Panc1 (cell line): ENCODE measurements around the gene DONSON. TPM values are rescaled to one million over a fixed set of nuclear protein-coding genes. Genes with fewer than 3 reads are reported as not detected.

Source experiments
- ATAC-seq: fragments of 200-7000 bp; cut with Tn5 transposase; 2 replicates; pipeline ENCODE4 v1.9.1; 2020; ENCODE audit warnings: mild to moderate bottlenecking, moderate library complexity
- BruUV-seq: library from RNA; stranded (reverse); fragments of 400-500 nt; replicated peaks from 2 replicates; lab custom pipeline; 2021; lab: Mats Ljungman, UMichigan
- CTCF ChIA-PET: fragments of 300-600 bp; sonication (Branson Sonifier 250); formaldehyde crosslinking; loops from one replicate; lab custom pipeline; 2022; ENCODE audit warnings: antibody characterized with exemption; lab: Charles Lee
- POLR2A ChIA-PET: fragments of 300-600 bp; sonication (Branson Sonifier 250); formaldehyde crosslinking; loops from one replicate; lab custom pipeline; 2022; ENCODE audit warnings: antibody characterized with exemption; lab: Charles Lee
- DNase-seq: peaks from one replicate; pipeline ENCODE4 v3.0.0-alpha.2; 2010; ENCODE audit warnings: low read depth, low spot score
- H3K27ac ChIP-seq: 2 replicates; pipeline ENCODE4 v1.5.1; 2011; ENCODE audit warnings: mild to moderate bottlenecking, low read length, inconsistent platforms
- H3K27me3 ChIP-seq: fragments of 200-500 bp; sonication (Bioruptor generic); 2 replicates; pipeline ENCODE4 v1.6.0; 2014; ENCODE audit warnings: low read length, inconsistent platforms; ENCODE audit not compliant: control insufficient read depth, insufficient read depth
- H3K36me3 ChIP-seq: fragments of 200-500 bp; sonication (Bioruptor generic); 2 replicates; pipeline ENCODE4 v1.5.1; 2014; ENCODE audit warnings: inconsistent platforms, mild to moderate bottlenecking, low read length, moderate library complexity; ENCODE audit not compliant: control insufficient read depth, insufficient read depth
- H3K4me1 ChIP-seq: 2 replicates; pipeline ENCODE4 v1.5.1; 2011; ENCODE audit warnings: inconsistent platforms, mild to moderate bottlenecking, low read length, moderate library complexity; ENCODE audit not compliant: control insufficient read depth, insufficient read depth
- H3K4me3 ChIP-seq, 2 experiments: 2 replicates each; pipeline ENCODE4 v1.5.1; 2011 to 2012; ENCODE audit warnings: low read depth in 2 of 2, low read length in 2 of 2, mild to moderate bottlenecking in 2 of 2, inconsistent platforms in 1 of 2, moderate library complexity in 1 of 2
- H3K9me3 ChIP-seq: fragments of 200-500 bp; sonication (Bioruptor generic); 2 replicates; pipeline ENCODE4 v1.5.1; 2014; ENCODE audit warnings: low read depth, mild to moderate bottlenecking, inconsistent platforms, low read length, moderate library complexity; ENCODE audit not compliant: control insufficient read depth, insufficient read depth
- POLR2AphosphoS5 ChIP-seq: IDR thresholded peaks from 2 replicates; pipeline ENCODE4 v1.6.1; 2012; ENCODE audit warnings: mild to moderate bottlenecking, low read depth, low read length, moderate library complexity
- REST ChIP-seq, 2 experiments: IDR thresholded peaks; 2 replicates each; pipeline ENCODE4 v1.6.1; 2011 to 2012; ENCODE audit warnings: low read depth in 2 of 2, control low read depth in 1 of 2, low read length in 1 of 2, mild to moderate bottlenecking in 1 of 2, moderate library complexity in 1 of 2; ENCODE audit not compliant: insufficient read depth in 1 of 2
- SIN3A ChIP-seq: IDR thresholded peaks from 2 replicates; pipeline ENCODE4 v1.6.1; 2012; ENCODE audit warnings: low read depth, mild to moderate bottlenecking, low read length, moderate library complexity, borderline replicate concordance; ENCODE audit not compliant: insufficient read depth
- TCF7L2 ChIP-seq: IDR thresholded peaks from 2 replicates; pipeline ENCODE4 v1.6.1; 2011; ENCODE audit warnings: mild to moderate bottlenecking, low read depth, low read length, inconsistent platforms
- in situ Hi-C: cut with HindIII; loops from 2 replicates; pipeline ENCODE4 v1.10.0; 2016; ENCODE audit warnings: low sequenced_read_pairs, low pct_unique_long_range_greater_than_20kb
- intact Hi-C: fragments of 100-400 bp; cut with micrococcal nuclease; formaldehyde crosslinking; loops from one replicate; pipeline ENCODE4 v1.10.0; 2022; ENCODE audit not compliant: unreplicated experiment
- total RNA-seq: library from RNA; stranded (reverse); gene quantifications from one replicate; pipeline ENCODE4 v1.2.1, GENCODE V29; 2021; ENCODE audit not compliant: unreplicated experiment
- TF ChIP-seq, protein P1 (sequence below): fragments of 450-650 bp; IDR thresholded peaks from 2 replicates; pipeline ENCODE4 v1.5.1; 2017; ENCODE audit warnings: mild to moderate bottlenecking

DONSON gene
- total RNA-seq, 1 experiment from 2014 or later = 21.9 TPM

DNA sequence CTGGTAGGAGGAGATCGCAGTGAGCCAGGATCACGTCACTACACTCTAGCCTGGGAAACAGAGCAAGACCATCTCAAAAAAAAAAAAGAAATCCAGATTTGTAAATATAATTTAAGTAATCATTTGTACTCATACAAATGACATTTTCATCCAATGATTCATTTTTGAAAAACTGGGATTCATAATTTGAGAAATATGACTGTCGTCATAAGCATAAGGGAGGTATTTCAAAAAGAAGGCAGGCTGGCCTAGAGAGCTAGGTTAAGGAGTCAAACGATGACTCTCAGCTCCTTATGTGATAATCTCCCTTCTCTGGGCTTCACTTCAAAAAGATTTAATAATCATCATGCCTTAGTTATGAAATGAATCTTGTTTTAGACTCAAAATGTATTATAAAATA is 48.9 kb downstream of the DONSON start:
- DNase-seq (no peak), ATAC-seq (no peak)
- no TSS peak for BruUV-seq
- Histone ChIP-seq H3K4me3 (no peak overlapping the region), H3K36me3 (peaks cover 25% of the 10 kb centered on the region), H3K9me3 (no peaks in the 10 kb centered on the region), H3K27ac (peak overlapping the region; percentile 98), H3K4me1 (peaks cover 10% of the 10 kb centered on the region), H3K27me3 (no peaks in the 10 kb centered on the region)
- in situ Hi-C loops = no loop called here
- ChIA-PET CTCF (no interaction called here), POLR2A (no interaction called here)
- intact Hi-C loops = no loop called here
- no peak for TF ChIP-seq SIN3A
- no peak for TF ChIP-seq REST (IDR thresholded peaks at IDR 0.05; ENCODE audit: insufficient read depth in 1 of 2, low read depth in 2 of 2, low read length in 1 of 2)
- TF ChIP-seq POLR2AphosphoS5 = no peak
- TF ChIP-seq TCF7L2 = no peak
- TF ChIP-seq, protein P1, sequence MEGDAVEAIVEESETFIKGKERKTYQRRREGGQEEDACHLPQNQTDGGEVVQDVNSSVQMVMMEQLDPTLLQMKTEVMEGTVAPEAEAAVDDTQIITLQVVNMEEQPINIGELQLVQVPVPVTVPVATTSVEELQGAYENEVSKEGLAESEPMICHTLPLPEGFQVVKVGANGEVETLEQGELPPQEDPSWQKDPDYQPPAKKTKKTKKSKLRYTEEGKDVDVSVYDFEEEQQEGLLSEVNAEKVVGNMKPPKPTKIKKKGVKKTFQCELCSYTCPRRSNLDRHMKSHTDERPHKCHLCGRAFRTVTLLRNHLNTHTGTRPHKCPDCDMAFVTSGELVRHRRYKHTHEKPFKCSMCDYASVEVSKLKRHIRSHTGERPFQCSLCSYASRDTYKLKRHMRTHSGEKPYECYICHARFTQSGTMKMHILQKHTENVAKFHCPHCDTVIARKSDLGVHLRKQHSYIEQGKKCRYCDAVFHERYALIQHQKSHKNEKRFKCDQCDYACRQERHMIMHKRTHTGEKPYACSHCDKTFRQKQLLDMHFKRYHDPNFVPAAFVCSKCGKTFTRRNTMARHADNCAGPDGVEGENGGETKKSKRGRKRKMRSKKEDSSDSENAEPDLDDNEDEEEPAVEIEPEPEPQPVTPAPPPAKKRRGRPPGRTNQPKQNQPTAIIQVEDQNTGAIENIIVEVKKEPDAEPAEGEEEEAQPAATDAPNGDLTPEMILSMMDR = no peak

DNA sequence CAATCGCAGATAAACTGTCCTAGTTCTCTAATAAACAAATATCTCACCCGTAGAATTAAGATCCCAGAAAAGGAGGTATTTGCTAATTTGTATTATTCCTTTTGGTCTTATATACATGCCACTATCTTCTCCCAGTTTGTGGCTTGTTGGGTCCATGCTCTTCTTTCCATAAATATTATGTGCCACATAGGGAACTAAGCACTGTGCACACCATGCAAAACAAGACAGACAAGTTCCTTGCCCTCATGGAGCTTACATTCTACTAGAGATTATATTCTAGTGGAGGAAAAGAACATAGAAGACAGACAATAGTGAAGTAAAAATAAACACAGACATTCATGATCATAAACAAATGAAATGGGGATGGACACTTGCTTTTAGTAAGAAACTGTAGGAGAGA is 51.3 kb downstream of the DONSON start:
- intact Hi-C loops = no loop called here
- no peaks in the 10 kb centered on the region for H3K27me3 ChIP-seq
- no peak for DNase-seq
- no peaks in the 10 kb centered on the region for H3K9me3 ChIP-seq
- TF ChIP-seq REST (IDR thresholded peaks at IDR 0.05; ENCODE audit: insufficient read depth in 1 of 2, low read depth in 2 of 2, low read length in 1 of 2) = no peak
- no peak for TF ChIP-seq TCF7L2
- no peak for TF ChIP-seq POLR2AphosphoS5
- H3K4me1 ChIP-seq = peaks cover 10% of the 10 kb centered on the region
- in situ Hi-C loops = no loop called here
- no peak overlapping the region for H3K27ac ChIP-seq
- H3K36me3 ChIP-seq = peaks cover 28% of the 10 kb centered on the region
- H3K4me3 ChIP-seq = no peak overlapping the region
- no TSS peak for BruUV-seq
- CTCF ChIA-PET = no interaction called here
- POLR2A ChIA-PET = no interaction called here
- ATAC-seq = no peak
